GM19372 (cell line): ENCODE results near the gene SLC46A2.

Source experiments
- ATAC-seq: cut with Tn5 transposase; IDR thresholded peaks from one replicate; pipeline ENCODE4 v1.9.1; 2021; ENCODE audit warnings: mild to moderate bottlenecking, low read depth, moderate library complexity; ENCODE audit not compliant: unreplicated experiment

Gene SLC46A2

GRCh38 chr9:112860451-112860850 lies 30.2 kb downstream of the SLC46A2 start:
- ATAC-seq = no peak

- peak; percentile 79 for ATAC-seq
Measured at GRCh38 chr9:112858625-112859147, 32.0 kb downstream of the SLC46A2 start.

- ATAC-seq = no peak
Measured at GRCh38 chr9:112858005-112858404, 32.7 kb downstream of the SLC46A2 start.

- ATAC-seq = no peak
Measured at GRCh38 chr9:112856843-112857242, 33.8 kb downstream of the SLC46A2 start.

- ATAC-seq = no peak
Measured at GRCh38 chr9:112856200-112856599, 34.5 kb downstream of the SLC46A2 start.

- ATAC-seq = no peak
Measured at GRCh38 chr9:112854657-112855056, 36.0 kb downstream of the SLC46A2 start.

GRCh38 chr9:112853882-112854585 lies 36.6 kb downstream of the SLC46A2 start:
- no peak for ATAC-seq

- no peak for ATAC-seq
Measured at GRCh38 chr9:112852741-112853504, 37.8 kb downstream of the SLC46A2 start.

GRCh38 chr9:112850840-112851239 lies 39.8 kb downstream of the SLC46A2 start:
- no peak for ATAC-seq

GRCh38 chr9:112849363-112849922 lies 41.2 kb downstream of the SLC46A2 start:
- no peak for ATAC-seq

- ATAC-seq = no peak
Measured at GRCh38 chr9:112848316-112849151, 42.1 kb downstream of the SLC46A2 start.

- ATAC-seq = no peak
Measured at GRCh38 chr9:112846528-112847488, 43.9 kb downstream of the SLC46A2 start.

GRCh38 chr9:112844771-112845542 lies 45.7 kb downstream of the SLC46A2 start:
- no peak for ATAC-seq

GRCh38 chr9:112842555-112842954 lies 48.1 kb downstream of the SLC46A2 start:
- ATAC-seq = no peak

- no peak for ATAC-seq
Measured at GRCh38 chr9:112841261-112841660, 49.4 kb downstream of the SLC46A2 start.

GRCh38 chr9:112839331-112839730 lies 51.3 kb downstream of the SLC46A2 start:
- ATAC-seq = no peak

GRCh38 chr9:112838342-112838741 lies 52.3 kb downstream of the SLC46A2 start:
- ATAC-seq = no peak

- no peak for ATAC-seq
Measured at GRCh38 chr9:112836394-112836793, 54.3 kb downstream of the SLC46A2 start.

- ATAC-seq = no peak
Measured at GRCh38 chr9:112833081-112833480, 57.6 kb downstream of the SLC46A2 start.
